Body of pancreas (tissue), 4 donors: Measurements from ENCODE around the gene TMEM127.

ENCODE experiments used
- POLR2A ChIP-seq, 3 donors: fragments of 450-650 bp; IDR thresholded peaks; one replicate each; pipeline ENCODE4 v1.6.1; 2016; ENCODE audit warnings: antibody characterized with exemption in 3 of 3, mild to moderate bottlenecking in 2 of 3
- TF ChIP-seq, protein P1 (sequence below), 7 experiments: fragments of 450-650 bp in 4 of 7; fragments of 200-600 bp in 3 of 7; sonication (generic) in 3 of 7; IDR thresholded peaks; one replicate each; pipeline ENCODE4 v1.5.1; 2016 to 2019; ENCODE audit warnings: antibody characterized with exemption in 7 of 7

DNA sequence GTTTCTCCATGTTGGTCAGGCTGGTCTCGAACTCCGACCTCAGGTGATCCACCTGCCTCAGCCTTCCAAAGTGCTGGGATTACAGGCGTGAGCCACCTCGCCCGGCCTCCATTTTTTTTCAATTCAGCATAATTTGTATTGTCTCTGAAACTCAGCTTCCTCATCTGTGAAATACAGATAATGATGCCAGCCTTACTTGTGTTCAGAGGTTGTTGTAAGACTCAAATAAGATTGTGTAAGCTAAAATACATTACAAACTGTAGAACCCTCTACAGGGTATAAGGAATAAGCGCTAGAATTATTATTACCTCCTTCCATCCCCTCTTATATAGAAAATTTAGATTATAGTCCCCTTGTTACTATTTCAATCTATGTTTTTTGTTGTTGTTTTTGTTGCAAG lies 32.4 kb downstream of the TMEM127 start:
- TF ChIP-seq, protein P1, sequence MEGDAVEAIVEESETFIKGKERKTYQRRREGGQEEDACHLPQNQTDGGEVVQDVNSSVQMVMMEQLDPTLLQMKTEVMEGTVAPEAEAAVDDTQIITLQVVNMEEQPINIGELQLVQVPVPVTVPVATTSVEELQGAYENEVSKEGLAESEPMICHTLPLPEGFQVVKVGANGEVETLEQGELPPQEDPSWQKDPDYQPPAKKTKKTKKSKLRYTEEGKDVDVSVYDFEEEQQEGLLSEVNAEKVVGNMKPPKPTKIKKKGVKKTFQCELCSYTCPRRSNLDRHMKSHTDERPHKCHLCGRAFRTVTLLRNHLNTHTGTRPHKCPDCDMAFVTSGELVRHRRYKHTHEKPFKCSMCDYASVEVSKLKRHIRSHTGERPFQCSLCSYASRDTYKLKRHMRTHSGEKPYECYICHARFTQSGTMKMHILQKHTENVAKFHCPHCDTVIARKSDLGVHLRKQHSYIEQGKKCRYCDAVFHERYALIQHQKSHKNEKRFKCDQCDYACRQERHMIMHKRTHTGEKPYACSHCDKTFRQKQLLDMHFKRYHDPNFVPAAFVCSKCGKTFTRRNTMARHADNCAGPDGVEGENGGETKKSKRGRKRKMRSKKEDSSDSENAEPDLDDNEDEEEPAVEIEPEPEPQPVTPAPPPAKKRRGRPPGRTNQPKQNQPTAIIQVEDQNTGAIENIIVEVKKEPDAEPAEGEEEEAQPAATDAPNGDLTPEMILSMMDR (IDR thresholded peaks at IDR 0.05), result no peak
- no peak for TF ChIP-seq POLR2A (IDR thresholded peaks at IDR 0.05)
